ENCODE data around the gene EXOC2. TPM values are rescaled to one million over a fixed set of nuclear protein-coding genes. Genes with fewer than 3 reads are reported as not detected.
A peak's percentile ranks its signal among the peaks of the same experiment; 100 is the strongest.

The EXOC2 gene
- total and polyA plus RNA-seq, 10 of the 15 experiments (the other 5 are each of a cell fraction or from before 2014, with no cell fraction given) = 8.7 to 32.8 (median 20.7) TPM

- ChIA-PET RAD21 (ENCODE audit: unreplicated experiment) (no interaction called here), SMC1A (ENCODE audit: uncharacterized antibody, unreplicated experiment) (interaction anchor here (0.9 to 2.1 kb wide), 4 partner anchors 9 to 27 kb away, joined by 3 to 6 read pairs (median 4); no protein-coding TSS in a partner anchor), POLR2A (interaction anchor here (2.9 kb wide), 1 partner anchor 10 kb away, joined by 10 read pairs; no protein-coding TSS in a partner anchor), CTCF (interaction anchor here (1.4 to 1.6 kb wide), 2 partner anchors 11 to 29 kb away, joined by 4 to 5 read pairs; no protein-coding TSS in a partner anchor)
- peak overlapping the region; percentile 76; the same call in 1 of the 2 replicates for H3K4me3 ChIP-seq
- H3K27ac ChIP-seq (ENCODE audit: control insufficient read depth, insufficient read depth) = no peak overlapping the region
- H3K27me3 ChIP-seq (replicated peaks in 1 of 2; ENCODE audit: control insufficient read depth in 2 of 2, insufficient read depth in 2 of 2, low read length in 1 of 2) = no peaks in the 10 kb centered on the region; a peak in 1 of 4 replicates
- no TSS peak for BruUV-seq (replicated peaks)
- in situ Hi-C loops (cut with MboI) = no loop called here
- intact Hi-C loops (cut with micrococcal nuclease; ENCODE audit: unreplicated experiment) = no loop called here
- no peaks in the 10 kb centered on the region for H3K9me3 ChIP-seq (replicated peaks; ENCODE audit: control insufficient read depth, insufficient read depth, low read length)
- H3K36me3 ChIP-seq (ENCODE audit: control insufficient read depth in 2 of 2, insufficient read depth in 2 of 2, low read length in 1 of 2) = peaks cover 0 to 5% of the 10 kb centered on the region in 2 experiments; a peak in 1 of 4 replicates
- no peak for DNase-seq (ENCODE audit: low read depth, low spot score)
- no peaks in the 10 kb centered on the region for H4K20me1 ChIP-seq (ENCODE audit: control insufficient read depth, insufficient read depth)
- no peak overlapping the region; the same call in 1 of the 2 replicates for H3K9ac ChIP-seq (ENCODE audit: control insufficient read depth, insufficient read depth, low read length)
- no peak for FAIRE-seq
- H2AFZ ChIP-seq (ENCODE audit: control insufficient read depth, low read depth, low read length) = no peak overlapping the region; the same call in 1 of the 2 replicates
- 23% methylated on average over 4 of the region's 12 CpGs for WGBS (ENCODE audit: insufficient coverage, insufficient replicate concordance, low lambda C conversion rate, missing lambda C conversion rate)
- no peak for ATAC-seq
- H3K4me1 ChIP-seq (ENCODE audit: control insufficient read depth, insufficient read depth, low read length) = no peaks in the 10 kb centered on the region
- H3K79me2 ChIP-seq (ENCODE audit: control insufficient read depth, insufficient read depth, low read length) = peaks cover 30% of the 10 kb centered on the region
- peak overlapping the region; percentile 99 for H3K4me2 ChIP-seq (ENCODE audit: control insufficient read depth, insufficient read depth)
- TF ChIP-seq RUNX3 (IDR thresholded peaks at IDR 0.05; ENCODE audit: low read length) (no peak), SREBF2 (IDR thresholded peaks at IDR 0.05; ENCODE audit: low read length) (no peak), FOXM1 (IDR thresholded peaks at IDR 0.05; ENCODE audit: low read depth, low read length) (no peak), CUX1 (IDR thresholded peaks at IDR 0.05; ENCODE audit: insufficient replicate concordance, low read depth, low read length) (no peak), NFYA (IDR thresholded peaks at IDR 0.05; ENCODE audit: borderline replicate concordance, low read depth, low read length) (no peak), USF2 (IDR thresholded peaks at IDR 0.05; ENCODE audit: borderline replicate concordance, low read depth, low read length) (no peak), ZBTB40 (IDR thresholded peaks at IDR 0.05; ENCODE audit: borderline replicate concordance) (no peak), ZBED1 (IDR thresholded peaks at IDR 0.05; ENCODE audit: borderline replicate concordance) (no peak), HDGF (IDR thresholded peaks at IDR 0.05) (no peak), SUZ12 (IDR thresholded peaks at IDR 0.05; ENCODE audit: unreplicated experiment) (no peak), ZNF384 (IDR thresholded peaks at IDR 0.05; ENCODE audit: borderline replicate concordance, low read depth, low read length) (no peak), ZNF622 (IDR thresholded peaks at IDR 0.05) (no peak), RFX5 (IDR thresholded peaks at IDR 0.05; ENCODE audit: low read depth, low read length) (no peak), KDM1A (IDR thresholded peaks at IDR 0.05; ENCODE audit: borderline replicate concordance) (no peak)
Observed at GRCh38 chr6:693723-694009, 727 bp upstream of the EXOC2 start.
